ENCODE results near the gene SERTAD2.

The SERTAD2 gene

DNA sequence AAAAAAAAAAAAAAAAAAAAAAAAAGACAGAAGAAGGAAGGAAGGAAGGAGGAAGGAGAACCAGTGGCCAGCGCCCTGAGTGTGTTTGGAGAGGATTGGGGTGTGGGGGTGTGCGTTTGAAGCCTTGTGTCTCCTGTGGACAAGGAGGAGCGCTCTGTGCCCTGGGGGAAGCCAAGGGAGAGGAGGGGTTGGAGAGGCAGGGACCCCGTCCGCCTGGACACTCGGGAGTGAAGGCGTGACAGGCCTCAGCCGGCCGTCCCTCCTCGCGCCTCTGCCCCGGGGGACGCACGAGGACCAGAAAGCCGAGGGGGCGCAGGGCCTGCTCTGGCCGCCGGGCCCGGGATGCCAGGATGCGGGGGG, 44.9 kb downstream of the SERTAD2 start:
- DNase-seq (ENCODE audit: low read depth in 2 of 2): no peak

DNA sequence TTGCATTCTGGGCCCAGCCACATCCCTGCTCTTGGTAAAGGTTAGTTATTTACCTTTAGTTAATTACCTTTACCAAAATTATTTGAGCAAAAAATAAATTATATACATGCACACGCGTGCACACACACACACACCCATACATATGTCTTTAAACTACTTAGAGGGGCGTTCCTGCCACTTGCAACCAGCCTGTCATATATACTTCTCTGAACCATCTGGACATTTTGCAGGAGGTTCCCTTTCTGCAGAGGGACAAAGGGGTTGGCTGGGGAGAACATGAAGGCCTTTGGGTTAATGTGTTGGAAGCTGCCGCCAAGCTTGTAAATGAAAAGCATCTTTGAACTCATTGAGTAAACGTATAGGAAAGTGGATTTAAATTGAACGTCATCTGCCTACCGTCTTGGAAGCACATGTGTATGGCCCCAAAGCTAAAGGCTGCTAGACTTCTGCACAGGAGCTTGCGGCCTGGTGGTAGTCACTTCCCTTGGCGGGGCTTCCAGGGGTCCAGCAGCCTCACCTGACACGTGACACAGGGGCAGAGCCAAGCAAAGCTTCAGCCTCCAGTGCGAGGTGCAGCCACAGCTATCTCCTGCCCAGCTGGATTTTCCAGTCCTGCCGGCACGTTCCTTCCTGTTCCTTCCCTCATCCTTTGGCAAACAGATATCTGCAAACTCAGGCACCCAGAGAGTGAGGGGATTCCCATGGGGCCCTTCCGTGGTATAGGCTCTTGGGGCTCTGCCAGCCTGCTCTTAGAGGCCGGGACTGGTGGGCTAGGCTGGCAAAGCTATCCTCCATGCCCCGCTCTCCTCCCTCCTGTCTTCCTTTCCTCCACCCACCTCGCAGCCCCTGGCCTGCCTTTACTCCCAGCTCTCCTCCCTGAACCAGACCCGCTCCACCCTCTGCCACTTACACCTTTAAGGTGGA, 46.1 kb downstream of the SERTAD2 start:
- DNase-seq (ENCODE audit: low read depth in 2 of 2): no peak

DNA sequence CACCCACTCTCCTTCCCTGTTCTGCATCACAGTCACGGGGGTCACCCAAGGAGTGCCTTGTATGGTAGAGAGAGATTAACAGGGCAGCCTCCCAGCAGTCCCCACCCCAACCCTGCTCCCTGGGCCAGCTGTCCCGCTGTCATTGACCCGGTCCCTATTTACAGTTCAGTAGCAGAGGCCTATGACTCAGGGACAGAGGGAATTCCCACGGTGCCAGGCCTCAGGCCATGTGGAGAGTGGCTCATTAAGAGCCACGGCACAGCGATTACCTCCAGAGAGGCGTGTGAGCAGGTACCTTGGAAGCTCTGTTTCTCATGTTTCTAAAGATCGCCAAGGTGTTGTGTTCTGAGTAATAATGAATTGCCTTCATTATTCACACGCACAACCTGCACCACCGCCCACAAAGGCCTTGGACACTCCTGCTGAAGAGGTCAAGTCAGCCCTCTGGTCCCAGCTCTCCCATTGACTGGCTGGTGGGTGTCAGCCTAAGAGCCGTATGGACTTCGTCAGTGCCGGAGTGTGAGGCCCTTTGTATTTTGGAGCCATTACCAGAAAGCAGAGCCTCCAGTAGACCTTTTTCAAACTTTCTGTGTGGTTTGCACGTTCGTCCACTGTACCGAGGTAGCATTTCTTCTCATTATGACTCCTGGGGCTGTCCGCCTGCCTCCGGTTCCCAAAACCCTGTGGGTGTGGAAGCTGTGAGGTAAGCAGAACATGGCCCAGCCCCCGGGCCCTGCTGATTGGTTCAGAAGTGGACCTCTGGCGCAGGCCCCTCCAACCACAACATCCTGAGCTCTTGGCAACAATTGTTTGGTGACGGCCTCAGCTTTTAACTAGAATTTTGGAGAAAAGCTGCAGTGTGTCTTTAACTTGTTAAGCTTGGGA, 47.0 kb downstream of the SERTAD2 start:
- DNase-seq (ENCODE audit: low read depth in 2 of 2): peak; percentile 60 to 64

DNA sequence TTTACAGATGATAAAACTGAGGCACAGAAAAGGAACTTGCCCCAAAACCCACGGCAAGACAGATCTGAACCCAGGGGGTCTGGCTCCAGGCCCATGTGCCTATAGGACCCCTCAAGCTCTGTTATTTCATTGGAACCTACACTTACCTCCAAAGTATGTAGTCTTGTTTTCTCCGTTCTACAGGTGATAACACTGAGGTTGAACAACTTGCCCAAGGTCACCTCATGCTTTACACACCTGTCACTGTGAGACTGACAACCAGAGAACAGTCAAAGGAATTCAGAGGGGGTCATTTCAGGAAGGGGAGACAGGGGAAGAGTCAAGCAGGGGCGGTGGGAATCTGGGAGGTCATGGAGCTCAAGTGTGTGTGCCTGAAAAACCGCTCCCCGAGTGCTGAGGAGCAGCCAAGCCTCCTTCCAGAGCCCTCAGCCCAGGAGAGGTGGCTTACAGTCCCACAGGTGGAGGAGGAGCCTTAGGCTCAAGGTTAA, 47.7 kb downstream of the SERTAD2 start:
- DNase-seq (ENCODE audit: low read depth in 2 of 2): no peak

DNA sequence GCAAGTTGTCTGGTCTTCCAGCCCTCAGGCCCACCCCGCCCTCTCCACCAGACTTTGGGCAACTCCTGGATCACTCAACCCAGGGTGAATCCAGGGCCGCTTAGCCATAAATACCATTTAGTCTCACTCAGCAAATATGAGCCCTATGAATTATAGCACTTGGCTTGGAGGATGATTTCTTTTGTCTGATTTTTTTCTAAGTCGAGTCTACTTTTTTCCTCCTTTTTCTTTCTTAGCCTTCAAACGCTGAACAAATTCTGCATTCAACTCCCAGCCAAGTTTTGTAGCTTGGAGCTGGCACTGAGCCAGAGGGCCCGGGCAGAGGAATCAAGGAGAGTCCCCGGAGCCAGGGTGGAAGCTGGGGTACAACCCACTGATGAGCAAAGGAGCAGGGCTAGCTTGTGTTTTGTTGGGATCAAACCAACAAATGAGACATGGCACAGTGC, 48.7 kb downstream of the SERTAD2 start:
- DNase-seq (ENCODE audit: low read depth in 2 of 2): no peak

DNA sequence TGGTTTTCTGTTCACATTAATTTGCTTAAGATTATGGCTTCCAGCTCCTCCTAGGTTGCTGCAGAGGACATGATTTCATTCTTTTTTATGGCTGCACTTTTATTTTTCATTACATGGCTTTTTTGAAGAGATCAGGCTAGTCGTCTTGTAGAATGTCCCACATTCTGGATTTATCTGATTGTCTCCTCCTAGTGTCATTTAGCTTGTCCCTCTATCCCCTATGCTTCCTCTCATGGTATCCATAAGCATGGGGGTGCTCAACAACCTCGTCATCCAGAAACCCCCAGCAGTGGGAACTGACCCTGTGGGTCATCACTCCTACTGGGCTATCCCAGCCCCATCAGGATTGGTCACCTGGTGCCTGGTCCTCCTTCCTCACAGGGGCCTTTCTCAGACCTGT, 49.6 kb downstream of the SERTAD2 start:
- no peak for DNase-seq (ENCODE audit: low read depth in 2 of 2)

DNA sequence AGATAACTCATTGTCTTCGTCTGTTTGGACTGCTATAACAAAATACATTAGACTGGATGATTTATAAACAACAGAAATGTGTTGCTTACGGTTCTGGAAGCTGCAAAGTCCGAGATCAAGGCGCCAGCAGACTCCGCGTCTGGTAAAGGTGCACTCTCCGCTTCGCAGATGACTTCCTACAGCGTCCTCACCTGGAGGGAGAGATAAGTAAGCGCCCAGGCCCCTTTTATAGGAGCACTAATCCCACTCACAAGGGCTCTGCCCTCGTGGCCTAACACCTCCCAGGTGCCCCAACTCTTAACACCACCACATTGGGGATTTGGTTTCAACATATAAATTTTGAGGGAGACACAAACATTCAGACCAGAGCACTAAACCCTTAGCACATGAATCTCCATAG, 51.3 kb downstream of the SERTAD2 start:
- DNase-seq (ENCODE audit: low read depth in 2 of 2): no peak

DNA sequence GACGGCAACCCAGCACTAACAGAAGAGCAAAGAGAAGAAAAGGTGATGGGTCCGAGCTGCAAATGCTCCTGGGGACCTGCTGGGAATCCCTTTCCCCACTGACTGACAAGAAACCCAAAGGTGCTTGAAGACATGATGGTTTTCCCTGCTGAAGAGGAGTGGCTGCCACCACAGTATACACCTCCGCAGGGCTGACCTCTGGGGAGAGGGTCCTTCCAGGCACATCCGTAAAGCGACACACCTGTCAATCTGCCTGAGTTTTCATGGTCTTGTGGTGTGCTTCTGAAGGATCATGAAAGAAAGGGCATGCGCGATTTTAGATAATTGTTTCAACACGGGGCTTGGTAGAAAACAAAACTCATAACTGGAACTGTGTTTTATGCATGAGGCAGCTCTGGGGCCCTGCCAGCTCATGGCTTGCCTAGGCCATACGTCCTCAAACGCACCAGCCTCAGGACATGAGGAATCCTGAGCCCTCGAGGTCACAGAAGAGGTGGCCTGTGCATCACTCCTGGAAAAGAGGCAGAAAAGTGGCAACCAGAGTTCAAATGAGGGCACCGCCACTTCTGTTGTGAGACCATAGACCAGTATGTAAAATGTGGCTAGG, 51.8 kb downstream of the SERTAD2 start:
- no peak for DNase-seq (ENCODE audit: low read depth in 2 of 2)

DNA sequence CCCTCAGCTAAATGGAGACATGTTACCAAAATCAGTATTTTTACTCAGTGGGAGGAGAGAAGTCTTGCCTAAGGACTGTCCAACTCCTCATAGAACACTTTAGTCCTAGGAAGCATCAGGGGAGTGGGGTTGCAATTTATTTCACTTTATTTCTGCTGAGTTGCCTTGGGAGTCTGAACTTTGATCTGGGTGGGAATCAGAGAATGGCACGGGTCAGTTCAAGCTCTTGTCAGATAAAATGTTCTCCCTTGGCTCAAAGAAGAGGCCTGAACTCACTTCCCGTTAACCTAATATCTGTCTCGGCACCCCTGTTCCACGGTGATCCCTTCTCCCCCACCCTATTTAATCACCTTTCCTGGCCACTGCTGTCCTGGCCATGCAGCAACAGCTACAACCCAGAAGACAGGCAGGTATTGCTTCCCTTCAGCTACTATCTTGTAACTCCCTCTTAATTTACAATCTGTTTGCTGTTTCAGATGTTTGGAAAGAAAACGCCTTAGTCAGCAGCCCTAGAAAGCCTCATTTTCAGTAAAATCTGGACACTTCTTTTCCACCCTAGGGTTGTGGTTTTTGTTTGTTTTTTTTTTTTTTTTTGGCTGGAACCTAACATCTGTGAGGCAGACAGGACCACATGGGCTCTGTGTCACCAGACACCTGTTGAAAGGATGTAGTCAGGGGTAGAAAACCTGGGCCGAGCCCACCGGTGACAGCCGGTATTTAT, 52.5 kb downstream of the SERTAD2 start:
- no peak for DNase-seq (ENCODE audit: low read depth in 2 of 2)

DNA sequence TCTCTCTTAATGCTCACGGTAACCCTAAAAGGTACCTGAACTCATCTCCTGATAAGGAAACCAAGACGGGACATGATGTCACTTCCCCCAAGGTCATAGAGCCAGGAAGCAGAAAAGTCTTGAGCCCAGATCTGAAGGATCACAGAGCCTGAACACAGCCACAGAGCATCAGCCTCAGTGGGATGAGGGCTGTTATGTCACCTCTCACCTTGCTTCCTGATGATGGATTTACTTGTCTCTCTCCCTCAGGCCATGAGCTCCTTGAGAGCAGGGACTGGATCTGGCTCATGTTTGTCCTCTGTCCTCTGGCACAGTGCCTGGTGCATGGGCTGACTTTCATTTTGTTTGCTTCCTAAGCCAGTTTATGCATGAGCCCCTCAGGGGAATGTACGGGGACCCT, 54.2 kb downstream of the SERTAD2 start:
- DNase-seq (ENCODE audit: low read depth in 2 of 2): no peak

DNA sequence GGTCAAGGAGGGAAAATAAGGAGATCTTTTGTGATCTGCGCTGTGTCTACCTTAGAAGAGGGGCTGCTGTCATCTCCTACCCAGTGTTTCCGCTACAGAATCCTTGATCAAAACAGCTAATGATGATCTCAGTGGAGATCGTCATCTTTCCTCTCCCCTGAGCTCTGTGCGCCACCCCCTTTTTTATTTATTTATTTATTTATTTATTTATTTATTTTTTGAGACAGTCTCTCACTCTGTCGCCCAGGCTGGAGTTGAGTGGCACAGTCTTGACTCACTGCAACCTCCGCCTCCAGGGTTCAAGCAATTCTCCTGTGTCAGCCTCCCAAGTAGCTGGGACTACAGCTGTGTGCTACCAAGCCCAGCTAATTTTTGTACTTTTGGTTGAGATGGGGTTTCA, 55.5 kb downstream of the SERTAD2 start:
- no peak for DNase-seq (ENCODE audit: low read depth in 2 of 2)

DNA sequence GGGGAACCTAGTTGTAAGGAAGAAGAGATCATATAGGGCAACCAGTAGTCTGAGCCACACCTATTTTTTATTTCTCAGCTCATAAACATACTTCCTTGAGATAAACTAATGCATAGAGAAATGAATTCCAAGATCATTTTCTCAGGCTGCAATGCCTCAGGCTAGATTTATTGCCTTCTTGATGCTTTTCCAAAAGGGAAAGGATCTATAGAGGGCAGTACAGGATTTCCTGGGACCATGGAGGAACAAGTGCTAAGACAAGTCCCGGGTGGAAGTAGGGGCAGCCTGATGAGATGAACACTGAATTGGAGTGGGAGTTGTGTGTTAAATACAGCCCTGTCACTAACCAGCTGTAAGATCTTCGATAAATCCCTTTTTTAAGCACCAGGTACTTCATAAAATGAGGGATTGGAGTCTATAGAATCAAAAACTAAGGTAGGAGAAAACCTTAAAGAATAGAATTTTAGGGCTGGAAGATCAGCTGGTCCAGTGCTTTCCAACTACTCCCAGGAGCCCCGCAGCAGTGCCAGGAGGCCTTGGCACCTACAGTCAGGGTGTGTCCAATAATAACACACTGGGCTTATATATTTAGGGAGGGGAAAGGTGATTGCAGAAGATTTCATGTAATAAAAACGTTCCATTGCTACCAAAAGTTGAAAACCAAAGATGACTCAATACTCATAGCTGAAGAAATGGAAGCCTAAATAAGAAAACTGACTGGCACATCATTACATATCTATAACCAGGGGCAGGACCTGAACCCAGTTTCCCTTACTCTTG, 58.1 kb downstream of the SERTAD2 start:
- no peak for DNase-seq (ENCODE audit: low read depth in 2 of 2)

DNA sequence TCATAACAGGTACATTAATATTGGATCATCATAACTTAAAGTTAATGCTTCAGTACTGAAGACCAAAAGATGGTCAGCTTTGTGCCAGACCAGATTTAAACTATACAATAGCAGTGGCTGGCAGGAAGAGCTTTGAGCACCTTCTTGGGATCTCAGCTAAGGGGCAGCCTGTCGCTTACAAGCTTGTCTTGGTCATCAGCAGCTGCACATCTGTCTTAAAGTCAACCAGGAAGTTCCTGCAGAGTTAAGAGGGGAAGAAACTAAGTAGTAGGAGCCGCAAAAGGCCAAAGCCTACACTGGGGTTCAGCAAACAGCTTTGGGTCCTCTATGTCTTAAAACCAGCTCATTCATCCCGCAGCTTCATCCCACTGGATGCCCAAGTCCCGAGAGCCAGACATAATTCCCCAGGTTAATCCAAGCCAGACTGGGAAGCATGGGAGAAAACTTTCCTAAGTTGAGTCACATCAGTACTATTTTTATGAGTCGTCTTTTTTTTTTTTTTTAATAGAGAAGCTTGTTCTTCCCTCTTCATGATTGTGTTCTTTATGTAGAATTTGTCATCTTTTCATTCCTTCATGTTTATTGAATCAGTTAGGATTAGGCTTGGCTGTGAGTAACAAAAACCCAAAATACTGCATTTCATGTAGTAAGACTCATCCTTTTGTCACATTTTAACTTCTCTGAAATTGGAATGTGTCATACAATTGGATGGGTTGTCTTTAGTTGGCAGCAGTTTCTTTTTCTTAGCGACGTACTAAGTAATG, 59.3 kb downstream of the SERTAD2 start:
- DNase-seq (ENCODE audit: low read depth in 2 of 2): no peak

DNA sequence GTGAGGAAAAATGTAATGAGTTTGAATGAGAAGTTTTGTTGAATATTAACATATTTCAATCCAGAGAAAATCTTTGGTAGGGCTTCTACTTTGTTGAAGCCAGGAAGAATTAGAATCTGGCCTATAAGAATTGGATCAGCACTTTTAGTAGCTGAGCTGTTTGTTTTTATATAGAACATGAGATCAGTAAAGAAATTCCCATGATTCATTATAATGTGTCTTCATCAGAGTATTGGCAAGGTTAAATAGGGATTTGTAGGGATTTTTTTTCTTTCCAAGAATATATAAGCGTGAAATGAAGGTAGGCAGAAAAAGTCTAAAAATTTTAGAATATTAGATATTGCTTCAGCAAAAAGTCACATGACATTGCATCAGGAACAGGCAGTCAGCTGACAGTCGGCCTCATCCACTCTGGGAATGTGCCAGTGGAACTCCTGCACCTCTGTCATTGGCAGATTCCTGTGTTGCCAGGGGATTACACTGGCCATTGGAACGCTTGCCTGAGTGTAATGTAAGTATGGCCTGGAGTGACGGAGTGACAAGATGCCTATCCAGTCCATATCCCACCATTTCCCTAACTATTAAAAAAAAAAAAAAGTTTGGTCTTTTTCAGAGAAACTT, 60.6 kb downstream of the SERTAD2 start:
- no peak for DNase-seq (ENCODE audit: low read depth in 2 of 2)

DNA sequence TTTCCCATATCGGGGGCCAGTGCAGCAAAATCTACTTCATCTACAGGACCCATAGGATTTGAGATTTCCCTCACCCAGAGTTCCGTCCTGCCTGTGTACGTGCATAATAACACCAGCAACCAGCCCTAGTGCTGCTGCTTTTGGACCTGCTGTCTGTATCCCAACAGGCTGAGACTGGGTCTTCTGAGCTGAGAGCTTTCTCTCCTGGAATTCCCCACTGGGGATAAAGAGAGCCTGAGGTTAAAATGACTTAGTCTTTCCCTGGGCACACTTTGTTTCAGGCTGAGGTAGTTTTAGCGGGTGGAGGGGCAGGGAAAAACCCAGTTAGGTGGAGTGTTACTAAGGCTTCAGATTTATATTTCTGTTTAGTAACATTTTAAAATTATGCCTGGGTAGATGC, 62.5 kb downstream of the SERTAD2 start:
- no peak for DNase-seq (ENCODE audit: low read depth in 2 of 2)

DNA sequence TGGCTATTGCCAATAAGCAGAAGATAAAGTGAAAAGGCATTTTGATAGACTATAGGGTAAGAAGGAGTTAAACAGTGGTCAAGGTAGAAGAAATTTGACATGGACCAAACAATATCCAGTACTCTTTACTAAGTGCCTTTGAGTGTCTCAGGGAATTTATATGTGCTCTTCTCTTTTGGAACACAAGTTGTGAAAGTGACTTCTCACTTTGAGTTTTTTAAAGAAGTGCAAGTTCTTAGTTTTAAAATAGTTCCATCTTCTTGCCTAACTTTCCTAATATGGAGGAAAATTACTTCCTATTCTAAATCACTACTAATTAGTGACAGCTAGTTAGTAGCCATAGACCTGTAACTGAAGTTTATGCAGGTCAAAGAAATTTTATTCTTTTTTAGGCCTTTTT, 66.2 kb downstream of the SERTAD2 start:
- no peak for DNase-seq (ENCODE audit: low read depth in 2 of 2)

DNA sequence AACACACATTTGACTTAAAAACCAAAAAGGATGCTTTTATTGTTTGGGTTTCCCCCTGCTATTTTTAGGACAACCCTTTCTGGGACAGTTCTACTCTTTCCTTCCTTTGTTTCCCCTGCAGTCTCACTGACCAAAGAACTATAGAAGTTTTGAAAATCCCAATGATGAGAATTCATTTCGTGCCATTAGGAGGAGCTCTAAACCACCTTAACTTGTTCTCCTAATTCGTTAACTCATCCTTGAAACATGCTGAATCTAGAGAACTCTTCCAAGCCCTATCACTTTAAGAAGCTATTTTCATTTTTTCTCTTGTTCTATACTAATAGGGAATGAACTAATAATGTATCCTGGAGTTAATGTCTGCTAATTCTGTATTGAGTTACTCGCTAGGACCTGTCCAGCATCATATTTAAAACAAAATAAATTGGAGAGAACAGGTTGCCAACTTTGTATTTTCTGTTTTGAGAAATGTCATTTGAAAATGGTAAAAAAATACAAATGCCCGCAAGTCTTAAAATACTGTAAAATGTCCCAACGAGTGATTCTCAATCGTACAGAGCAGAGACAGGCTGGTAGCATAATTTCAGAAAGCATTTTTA, 66.7 kb downstream of the SERTAD2 start:
- DNase-seq (ENCODE audit: low read depth in 2 of 2): no peak

DNA sequence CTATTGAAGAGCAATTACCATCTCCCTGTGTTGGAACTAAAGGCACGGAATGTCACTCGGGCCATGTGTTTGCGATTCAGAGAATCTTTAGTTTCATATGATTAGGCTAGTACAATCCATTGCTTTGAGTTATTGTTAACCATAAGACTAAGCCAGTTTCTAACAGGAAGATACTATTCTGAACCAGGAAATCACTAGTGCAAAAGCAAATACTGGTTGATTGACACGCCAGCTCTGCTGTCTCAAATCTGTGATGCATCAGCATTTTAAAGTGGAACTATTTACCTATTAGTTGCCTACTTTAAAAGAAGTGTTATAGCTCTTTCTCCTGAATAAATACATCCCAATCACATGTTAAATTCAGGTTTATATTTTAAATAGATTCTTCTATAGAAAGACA, 67.7 kb downstream of the SERTAD2 start:
- no peak for DNase-seq (ENCODE audit: low read depth in 2 of 2)

DNA sequence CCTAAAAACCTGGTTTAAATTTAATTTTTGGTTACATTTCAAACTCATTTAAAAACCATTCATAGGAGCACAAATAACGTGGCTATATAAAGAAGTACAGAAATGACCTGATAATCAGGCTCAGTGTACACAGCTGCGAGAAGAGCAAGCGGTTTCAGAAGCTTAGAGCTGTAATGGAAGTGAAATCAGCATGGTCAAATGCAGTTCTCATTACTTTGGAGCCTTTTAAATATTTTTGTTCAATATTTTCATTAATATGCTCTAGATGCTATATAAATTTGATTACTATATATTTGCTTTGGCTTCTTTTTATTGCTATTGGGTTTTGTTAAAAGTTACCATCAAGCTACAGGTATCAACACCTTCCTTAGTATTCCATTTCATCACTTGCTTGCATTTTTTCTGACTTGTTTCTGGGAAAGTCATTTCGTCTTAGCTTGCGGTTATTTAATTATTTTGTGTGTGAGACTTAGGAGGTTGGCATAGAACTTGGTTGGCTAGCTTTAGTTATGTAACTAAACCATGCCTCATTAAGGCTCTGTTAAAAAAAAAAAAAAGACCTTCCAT, 70.9 kb downstream of the SERTAD2 start:
- no peak for DNase-seq (ENCODE audit: low read depth in 2 of 2)

Data from stimulated activated CD8-positive, alpha-beta memory T cell treated with anti-CD3 and anti-CD28 coated beads, Interleukin-7, amount 100 ng/mL, for 1 hour (primary cell).